HEK293 (cell line): ENCODE results near the gene EPHB1.

Source experiments
- CTCF ChIA-PET: fragments of 350-600 bp; formaldehyde crosslinking; extraction: SDS; loops from one replicate; lab custom pipeline; 2021; ENCODE audit warnings: antibody characterized with exemption; lab: Yijun Ruan, JAX
- POLR2A ChIA-PET: fragments of 300-600 bp; formaldehyde crosslinking; extraction: SDS; loops from one replicate; lab custom pipeline; 2020; ENCODE audit warnings: antibody characterized with exemption, inconsistent platforms; lab: Yijun Ruan, JAX
- H3K27ac ChIP-seq: fragments of 200-500 bp; sonication (Bioruptor generic); 2 replicates; pipeline ENCODE4 v1.5.1; 2014; ENCODE audit warnings: low read depth, low read length, control low read depth, inconsistent platforms; ENCODE audit errors: extremely low read depth
- H3K36me3 ChIP-seq, 2 experiments: fragments of 200-500 bp in 1 of 2; sonication (Bioruptor generic) in 1 of 2; 1 replicate in 1 of 2; 2 replicates in 1 of 2; pipeline ENCODE4 v1.5.1; 2014 to 2017; ENCODE audit warnings: inconsistent platforms in 2 of 2, low read length in 2 of 2; ENCODE audit not compliant: control insufficient read depth in 2 of 2, insufficient read depth in 1 of 2
- H3K4me1 ChIP-seq: fragments of 200-500 bp; sonication (Bioruptor generic); 2 replicates; pipeline ENCODE4 v1.5.1; 2014; ENCODE audit warnings: mild to moderate bottlenecking, low read length, inconsistent platforms; ENCODE audit not compliant: control insufficient read depth, insufficient read depth
- H3K4me3 ChIP-seq: 2 replicates; pipeline ENCODE4 v1.5.1; 2011; ENCODE audit warnings: low read depth, mild to moderate bottlenecking, control low read depth, low read length, moderate library complexity
- H3K9me3 ChIP-seq: fragments of 200-500 bp; sonication (Bioruptor generic); 2 replicates; pipeline ENCODE4 v1.5.1; 2014; ENCODE audit warnings: low read depth, low read length, inconsistent platforms; ENCODE audit not compliant: control insufficient read depth, insufficient read depth
- ATF2 ChIP-seq: fragments of 450-650 bp; formaldehyde crosslinking; IDR thresholded peaks from 2 replicates; pipeline ENCODE4 v1.5.1; 2016; ENCODE audit warnings: missing biosample characterization, missing genetic modification characterization, low read depth
- HOXA7 ChIP-seq: sonication (generic); formaldehyde crosslinking; IDR thresholded peaks from 2 replicates; pipeline ENCODE4 v1.8.1; 2022; ENCODE audit warnings: missing genetic modification reagents, borderline replicate concordance
- MZF1 ChIP-seq: fragments of 450-650 bp; formaldehyde crosslinking; IDR thresholded peaks from 2 replicates; pipeline ENCODE4 v1.5.1; 2017; ENCODE audit warnings: missing biosample characterization, missing genetic modification characterization, borderline replicate concordance
- SALL2 ChIP-seq: fragments of 450-650 bp; formaldehyde crosslinking; IDR thresholded peaks from 2 replicates; pipeline ENCODE4 v1.5.0; 2017; ENCODE audit warnings: missing biosample characterization, mild to moderate bottlenecking, missing genetic modification characterization, borderline replicate concordance
- TRIM28 ChIP-seq: IDR thresholded peaks from 2 replicates; pipeline ENCODE4 v1.6.1; 2011; ENCODE audit warnings: low read length, control low read depth, borderline replicate concordance
- WT1 ChIP-seq: fragments of 450-650 bp; formaldehyde crosslinking; IDR thresholded peaks from 2 replicates; pipeline ENCODE4 v1.5.1; 2016; ENCODE audit warnings: missing biosample characterization, missing genetic modification characterization
- ZBTB11 ChIP-seq: fragments of 450-650 bp; formaldehyde crosslinking; conservative IDR thresholded peaks from 2 replicates; pipeline ENCODE4 v1.5.1; 2016; ENCODE audit warnings: low read depth, missing biosample characterization, missing genetic modification characterization
- ZNF121 ChIP-seq: fragments of 450-650 bp; formaldehyde crosslinking; IDR thresholded peaks from 2 replicates; pipeline ENCODE4 v1.5.1; 2016; ENCODE audit warnings: missing biosample characterization, missing genetic modification characterization
- ZNF16 ChIP-seq: fragments of 450-650 bp; formaldehyde crosslinking; IDR thresholded peaks from 2 replicates; pipeline ENCODE4 v1.5.1; 2016; ENCODE audit warnings: low read depth, missing biosample characterization, missing genetic modification characterization
- ZNF184 ChIP-seq: fragments of 450-650 bp; IDR thresholded peaks from 2 replicates; pipeline ENCODE4 v1.5.1; 2018; ENCODE audit warnings: missing biosample characterization, mild to moderate bottlenecking, missing genetic modification characterization
- ZNF2 ChIP-seq: fragments of 450-650 bp; formaldehyde crosslinking; IDR thresholded peaks from 2 replicates; pipeline ENCODE4 v1.5.1; 2016; ENCODE audit warnings: missing biosample characterization, missing genetic modification characterization
- ZNF221 ChIP-seq: fragments of 450-650 bp; formaldehyde crosslinking; IDR thresholded peaks from 2 replicates; pipeline ENCODE4 v1.5.1; 2017; ENCODE audit warnings: missing biosample characterization, missing genetic modification characterization, borderline replicate concordance
- ZNF600 ChIP-seq: fragments of 450-650 bp; formaldehyde crosslinking; IDR thresholded peaks from 2 replicates; pipeline ENCODE4 v1.5.1; 2016; ENCODE audit warnings: missing biosample characterization, missing genetic modification characterization
- ZNF768 ChIP-seq: fragments of 450-650 bp; formaldehyde crosslinking; IDR thresholded peaks from 2 replicates; pipeline ENCODE4 v1.5.1; 2018; ENCODE audit warnings: missing biosample characterization, mild to moderate bottlenecking, missing genetic modification characterization
- ZNF777 ChIP-seq: fragments of 450-650 bp; formaldehyde crosslinking; IDR thresholded peaks from 2 replicates; pipeline ENCODE4 v1.5.1; 2017; ENCODE audit warnings: missing biosample characterization, missing genetic modification characterization, borderline replicate concordance
- ZNF791 ChIP-seq: fragments of 450-650 bp; formaldehyde crosslinking; IDR thresholded peaks from 2 replicates; pipeline ENCODE4 v1.5.1; 2016; ENCODE audit warnings: missing biosample characterization, missing genetic modification characterization
- TF ChIP-seq, protein P1 (sequence below): fragments of 450-650 bp; formaldehyde crosslinking; IDR thresholded peaks from 2 replicates; pipeline ENCODE4 v1.5.1; 2016; ENCODE audit warnings: missing biosample characterization, missing genetic modification characterization
- TF ChIP-seq, protein P2 (sequence below): fragments of 450-650 bp; formaldehyde crosslinking; IDR thresholded peaks from 2 replicates; pipeline ENCODE4 v1.5.1; 2016; ENCODE audit warnings: missing biosample characterization, missing genetic modification characterization
- TF ChIP-seq, protein P3 (sequence below): fragments of 450-650 bp; formaldehyde crosslinking; IDR thresholded peaks from 2 replicates; pipeline ENCODE4 v1.5.1; 2016; ENCODE audit warnings: missing biosample characterization, missing genetic modification characterization

The EPHB1 gene

DNA sequence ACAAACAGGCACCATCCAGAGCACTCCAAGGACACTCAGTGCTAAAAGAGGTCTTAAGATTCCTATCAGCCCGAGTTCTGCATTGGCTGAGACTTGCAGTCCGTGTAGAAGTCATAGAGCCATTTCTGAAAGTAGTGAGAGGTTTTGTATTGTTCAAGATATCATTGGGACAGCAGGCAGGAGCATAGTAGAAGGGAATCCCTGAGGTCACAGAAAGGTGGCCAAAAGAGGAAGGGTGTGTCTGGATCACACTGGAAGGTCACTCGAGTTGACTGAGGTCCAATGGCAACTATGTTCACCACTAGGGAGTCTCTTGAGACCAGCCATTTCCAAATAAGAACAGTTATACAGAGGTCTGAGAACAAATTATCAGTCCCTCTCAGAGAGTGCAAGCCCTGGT is 468.3 kb downstream of the EPHB1 start:
- no peaks in the 10 kb centered on the region for H3K9me3 ChIP-seq
- H3K4me1 ChIP-seq = no peaks in the 10 kb centered on the region
- H3K36me3 ChIP-seq = no peaks in the 10 kb centered on the region
- ChIA-PET POLR2A (no interaction called here), CTCF (no interaction called here)
- TF ChIP-seq ZNF600 (tag by site-specific recombination) (no peak), HOXA7 (no peak), ZNF777 (tag by site-specific recombination) (no peak), ATF2 (tag by site-specific recombination) (no peak), ZNF2 (tag by site-specific recombination) (no peak), SALL2 (tag by site-specific recombination) (no peak), ZNF184 (tag by site-specific recombination) (no peak), ZBTB11 (no peak), ZNF221 (no peak), ZNF791 (no peak), ZNF768 (tag by site-specific recombination) (no peak), WT1 (tag by site-specific recombination) (no peak), MZF1 (tag by site-specific recombination) (no peak), TRIM28 (no peak), ZNF16 (tag by site-specific recombination) (no peak), ZNF121 (tag by site-specific recombination) (no peak)
- TF ChIP-seq, protein P1, sequence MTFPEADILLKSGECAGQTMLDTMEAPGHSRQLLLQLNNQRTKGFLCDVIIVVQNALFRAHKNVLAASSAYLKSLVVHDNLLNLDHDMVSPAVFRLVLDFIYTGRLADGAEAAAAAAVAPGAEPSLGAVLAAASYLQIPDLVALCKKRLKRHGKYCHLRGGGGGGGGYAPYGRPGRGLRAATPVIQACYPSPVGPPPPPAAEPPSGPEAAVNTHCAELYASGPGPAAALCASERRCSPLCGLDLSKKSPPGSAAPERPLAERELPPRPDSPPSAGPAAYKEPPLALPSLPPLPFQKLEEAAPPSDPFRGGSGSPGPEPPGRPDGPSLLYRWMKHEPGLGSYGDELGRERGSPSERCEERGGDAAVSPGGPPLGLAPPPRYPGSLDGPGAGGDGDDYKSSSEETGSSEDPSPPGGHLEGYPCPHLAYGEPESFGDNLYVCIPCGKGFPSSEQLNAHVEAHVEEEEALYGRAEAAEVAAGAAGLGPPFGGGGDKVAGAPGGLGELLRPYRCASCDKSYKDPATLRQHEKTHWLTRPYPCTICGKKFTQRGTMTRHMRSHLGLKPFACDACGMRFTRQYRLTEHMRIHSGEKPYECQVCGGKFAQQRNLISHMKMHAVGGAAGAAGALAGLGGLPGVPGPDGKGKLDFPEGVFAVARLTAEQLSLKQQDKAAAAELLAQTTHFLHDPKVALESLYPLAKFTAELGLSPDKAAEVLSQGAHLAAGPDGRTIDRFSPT (tag by site-specific recombination) = no peak
- TF ChIP-seq, protein P2, sequence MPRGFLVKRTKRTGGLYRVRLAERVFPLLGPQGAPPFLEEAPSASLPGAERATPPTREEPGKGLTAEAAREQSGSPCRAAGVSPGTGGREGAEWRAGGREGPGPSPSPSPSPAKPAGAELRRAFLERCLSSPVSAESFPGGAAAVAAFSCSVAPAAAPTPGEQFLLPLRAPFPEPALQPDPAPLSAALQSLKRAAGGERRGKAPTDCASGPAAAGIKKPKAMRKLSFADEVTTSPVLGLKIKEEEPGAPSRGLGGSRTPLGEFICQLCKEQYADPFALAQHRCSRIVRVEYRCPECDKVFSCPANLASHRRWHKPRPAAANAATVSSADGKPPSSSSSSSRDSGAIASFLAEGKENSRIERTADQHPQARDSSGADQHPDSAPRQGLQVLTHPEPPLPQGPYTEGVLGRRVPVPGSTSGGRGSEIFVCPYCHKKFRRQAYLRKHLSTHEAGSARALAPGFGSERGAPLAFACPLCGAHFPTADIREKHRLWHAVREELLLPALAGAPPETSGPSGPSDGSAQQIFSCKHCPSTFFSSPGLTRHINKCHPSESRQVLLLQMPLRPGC (tag by site-specific recombination) = no peak
- TF ChIP-seq, protein P3, sequence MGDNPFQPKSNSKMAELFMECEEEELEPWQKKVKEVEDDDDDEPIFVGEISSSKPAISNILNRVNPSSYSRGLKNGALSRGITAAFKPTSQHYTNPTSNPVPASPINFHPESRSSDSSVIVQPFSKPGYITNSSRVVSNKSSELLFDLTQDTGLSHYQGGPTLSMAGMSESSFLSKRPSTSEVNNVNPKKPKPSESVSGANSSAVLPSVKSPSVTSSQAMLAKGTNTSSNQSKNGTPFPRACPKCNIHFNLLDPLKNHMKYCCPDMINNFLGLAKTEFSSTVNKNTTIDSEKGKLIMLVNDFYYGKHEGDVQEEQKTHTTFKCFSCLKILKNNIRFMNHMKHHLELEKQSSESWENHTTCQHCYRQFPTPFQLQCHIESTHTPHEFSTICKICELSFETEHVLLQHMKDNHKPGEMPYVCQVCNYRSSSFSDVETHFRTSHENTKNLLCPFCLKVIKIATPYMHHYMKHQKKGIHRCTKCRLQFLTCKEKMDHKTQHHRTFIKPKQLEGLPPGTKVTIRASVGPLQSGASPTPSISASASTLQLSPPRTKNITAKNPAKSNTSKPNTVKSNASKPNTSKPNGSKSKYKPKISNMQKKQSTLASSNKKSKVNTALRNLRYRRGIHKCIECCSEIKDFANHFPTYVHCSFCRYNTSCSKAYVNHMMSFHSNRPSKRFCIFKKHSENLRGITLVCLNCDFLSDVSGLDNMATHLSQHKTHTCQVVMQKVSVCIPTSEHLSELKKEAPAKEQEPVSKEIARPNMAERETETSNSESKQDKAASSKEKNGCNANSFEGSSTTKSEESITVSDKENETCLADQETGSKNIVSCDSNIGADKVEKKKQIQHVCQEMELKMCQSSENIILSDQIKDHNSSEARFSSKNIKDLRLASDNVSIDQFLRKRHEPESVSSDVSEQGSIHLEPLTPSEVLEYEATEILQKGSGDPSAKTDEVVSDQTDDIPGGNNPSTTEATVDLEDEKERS (tag by site-specific recombination) = no peak
- no peak overlapping the region for H3K4me3 ChIP-seq
- no peak overlapping the region for H3K27ac ChIP-seq
